ENCODE data around the gene PIK3R6.
"Not testable (repeated sequence)": the region's sequence is repeated elsewhere in the genome, so short reads cannot be mapped to it uniquely, and the experiment has no call there.

The PIK3R6 gene

GRCh38 chr17:8859027-8859803 is 8.3 kb downstream of the PIK3R6 start:
- no peak for DNase-seq (ENCODE audit: extremely low spot score)
- CTCF ChIA-PET, result interaction anchor here (1.0 to 3.5 kb wide), 11 partner anchors 10 to 476 kb away, joined by 3 to 15 read pairs (median 4); no protein-coding TSS in a partner anchor
- TF ChIP-seq, protein P1, sequence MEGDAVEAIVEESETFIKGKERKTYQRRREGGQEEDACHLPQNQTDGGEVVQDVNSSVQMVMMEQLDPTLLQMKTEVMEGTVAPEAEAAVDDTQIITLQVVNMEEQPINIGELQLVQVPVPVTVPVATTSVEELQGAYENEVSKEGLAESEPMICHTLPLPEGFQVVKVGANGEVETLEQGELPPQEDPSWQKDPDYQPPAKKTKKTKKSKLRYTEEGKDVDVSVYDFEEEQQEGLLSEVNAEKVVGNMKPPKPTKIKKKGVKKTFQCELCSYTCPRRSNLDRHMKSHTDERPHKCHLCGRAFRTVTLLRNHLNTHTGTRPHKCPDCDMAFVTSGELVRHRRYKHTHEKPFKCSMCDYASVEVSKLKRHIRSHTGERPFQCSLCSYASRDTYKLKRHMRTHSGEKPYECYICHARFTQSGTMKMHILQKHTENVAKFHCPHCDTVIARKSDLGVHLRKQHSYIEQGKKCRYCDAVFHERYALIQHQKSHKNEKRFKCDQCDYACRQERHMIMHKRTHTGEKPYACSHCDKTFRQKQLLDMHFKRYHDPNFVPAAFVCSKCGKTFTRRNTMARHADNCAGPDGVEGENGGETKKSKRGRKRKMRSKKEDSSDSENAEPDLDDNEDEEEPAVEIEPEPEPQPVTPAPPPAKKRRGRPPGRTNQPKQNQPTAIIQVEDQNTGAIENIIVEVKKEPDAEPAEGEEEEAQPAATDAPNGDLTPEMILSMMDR (IDR thresholded peaks at IDR 0.05; ENCODE audit: control extremely low read depth, extremely low read depth, low read depth, missing control alignments), result no peak
- POLR2A ChIA-PET, result interaction anchor here (1.2 kb wide), 1 partner anchor 8 kb away, joined by 8 read pairs; the partner anchor contains the start of gene PIK3R6

DNA sequence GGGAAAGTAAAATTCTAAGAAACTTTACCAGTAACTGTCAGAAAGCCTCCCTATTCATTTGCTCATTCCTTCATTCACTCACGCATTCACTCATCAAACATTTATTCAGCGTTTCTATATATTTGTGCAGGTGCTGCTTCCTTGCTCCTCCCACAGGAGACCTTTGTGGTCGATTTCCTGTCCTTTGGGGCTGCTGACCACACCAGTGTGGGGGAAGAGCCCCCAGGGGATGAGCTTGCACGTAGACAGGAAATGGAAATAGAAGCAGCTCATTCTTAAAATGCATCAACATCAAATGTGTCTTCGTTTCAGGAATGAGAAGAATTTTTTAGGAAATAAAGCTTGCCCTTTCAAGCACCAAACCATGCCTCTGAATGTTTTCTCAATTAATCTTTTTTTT is 9.6 kb downstream of the PIK3R6 start:
- TF ChIP-seq, protein P1 (IDR thresholded peaks at IDR 0.05; ENCODE audit: control extremely low read depth, extremely low read depth, low read depth, missing control alignments), result no peak
- ChIA-PET POLR2A (interaction anchor here (0.6 to 1.2 kb wide), 7 partner anchors 9 to 734 kb away, joined by 3 to 9 read pairs (median 5); partner anchors contain the start of genes HES7 and PIK3R6), CTCF (interaction anchor here (1.0 to 3.5 kb wide), 11 partner anchors 8 to 474 kb away, joined by 3 to 15 read pairs (median 3); no protein-coding TSS in a partner anchor)
- DNase-seq (ENCODE audit: extremely low spot score), result peak; percentile 54

DNA sequence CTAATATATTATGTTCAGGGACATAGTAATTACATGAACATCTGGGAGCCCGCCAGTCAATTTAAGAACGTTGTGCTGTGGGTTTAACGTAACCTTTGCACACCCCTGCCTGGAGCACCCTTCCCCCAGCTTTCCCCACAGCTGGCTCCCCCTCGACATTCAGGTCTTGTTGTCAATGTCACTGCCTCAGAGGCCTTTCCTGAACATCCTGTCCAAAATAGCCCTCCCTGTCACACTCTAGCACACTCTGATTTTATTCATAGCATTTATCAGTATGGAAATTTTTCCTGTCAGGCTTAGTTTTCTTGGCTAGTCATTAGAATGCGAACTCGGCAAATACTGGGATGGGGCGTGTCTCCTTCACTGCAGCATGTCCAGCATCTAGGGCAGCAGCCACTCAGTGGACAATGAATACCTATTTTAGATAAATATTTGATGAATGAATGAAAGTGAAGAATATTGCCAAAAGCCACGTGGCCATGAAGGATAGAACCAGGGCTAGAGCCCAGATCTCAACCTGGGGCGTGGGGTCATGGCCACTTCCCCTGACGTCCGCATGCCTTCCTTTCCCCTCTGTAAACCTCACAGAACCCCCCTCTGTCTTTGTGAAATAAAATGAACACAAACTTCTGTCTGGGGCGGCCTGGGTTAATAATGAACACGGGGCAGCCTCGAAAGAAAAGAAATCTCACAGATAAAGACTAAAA is 10.5 kb downstream of the PIK3R6 start:
- ChIA-PET POLR2A (interaction anchor here (1.2 kb wide), 1 partner anchor 50 kb away, joined by 6 read pairs; no protein-coding TSS in a partner anchor), CTCF (interaction anchor here (1.2 to 3.5 kb wide), 5 partner anchors 9 to 51 kb away, joined by 3 to 15 read pairs (median 3); no protein-coding TSS in a partner anchor)
- no peak for DNase-seq (ENCODE audit: extremely low spot score)
- TF ChIP-seq, protein P1 (IDR thresholded peaks at IDR 0.05; ENCODE audit: control extremely low read depth, extremely low read depth, low read depth, missing control alignments), result no peak

DNA sequence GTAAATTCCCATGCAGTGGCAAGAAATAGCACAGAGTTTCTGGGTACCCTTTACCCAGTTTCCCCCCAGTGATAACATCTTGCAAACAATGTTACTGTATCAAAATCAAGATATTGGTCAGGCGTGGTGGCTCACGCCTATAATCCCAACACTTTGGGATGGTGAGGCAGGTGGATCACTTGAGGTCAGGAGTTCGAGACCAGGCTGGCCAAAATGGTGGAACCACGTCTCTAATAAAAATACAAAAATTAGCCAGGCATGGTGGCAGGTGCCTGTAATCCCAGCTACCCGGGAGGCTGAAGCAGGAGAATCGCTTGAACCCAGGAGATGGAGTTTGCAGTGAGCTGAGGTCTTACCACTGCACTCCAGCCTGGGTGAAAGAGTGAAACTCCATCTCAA is 11.3 kb downstream of the PIK3R6 start:
- POLR2A ChIA-PET, result not testable (repeated sequence)

DNA sequence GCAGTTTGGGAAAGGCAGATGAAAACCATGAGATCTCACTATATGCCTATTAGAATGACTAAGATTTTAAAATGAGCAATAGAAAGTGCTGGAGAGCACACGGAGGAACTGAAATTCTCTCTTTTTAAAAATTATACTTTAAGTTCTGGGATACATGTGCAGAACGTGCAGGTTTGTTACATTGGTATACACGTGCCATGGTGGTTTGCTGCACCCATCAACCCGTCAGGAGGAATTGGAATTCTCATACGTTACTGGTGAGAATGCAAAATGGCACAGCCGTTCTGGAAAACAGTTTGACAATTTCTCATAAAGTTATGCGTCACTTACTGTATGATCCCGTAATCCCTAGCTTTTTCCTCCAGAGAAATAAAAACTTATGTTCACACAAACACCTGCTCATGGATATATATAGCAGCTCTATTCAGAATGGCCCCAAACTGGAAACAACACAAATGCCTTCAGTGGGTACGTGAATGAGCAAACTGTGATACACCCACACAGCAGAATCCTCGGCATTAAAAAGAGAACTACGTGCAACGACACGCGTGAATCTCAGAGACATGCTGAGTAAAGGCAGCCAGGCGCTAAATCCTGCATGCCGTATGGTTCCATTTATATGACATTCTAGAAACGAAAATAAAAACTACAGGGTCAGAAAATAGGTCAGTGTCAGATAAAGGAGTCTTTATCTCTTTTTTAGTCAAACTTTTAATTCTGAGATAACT is 11.8 kb downstream of the PIK3R6 start:
- ChIA-PET CTCF (interaction anchor here (3.5 kb wide), 1 partner anchor 39 kb away, joined by 15 read pairs; no protein-coding TSS in a partner anchor), POLR2A (no interaction called here)
- TF ChIP-seq, protein P1 (IDR thresholded peaks at IDR 0.05; ENCODE audit: control extremely low read depth, extremely low read depth, low read depth, missing control alignments), result no peak
- peak; percentile 51 for DNase-seq (ENCODE audit: extremely low spot score)

More for the DNA sequence above, 11.3 kb downstream of the PIK3R6 start:
- DNase-seq (ENCODE audit: extremely low spot score), result not testable (repeated sequence)
- CTCF ChIA-PET, result interaction anchor here (1.2 to 3.5 kb wide), 2 partner anchors 10 to 38 kb away, joined by 5 to 15 read pairs; no protein-coding TSS in a partner anchor

DNA sequence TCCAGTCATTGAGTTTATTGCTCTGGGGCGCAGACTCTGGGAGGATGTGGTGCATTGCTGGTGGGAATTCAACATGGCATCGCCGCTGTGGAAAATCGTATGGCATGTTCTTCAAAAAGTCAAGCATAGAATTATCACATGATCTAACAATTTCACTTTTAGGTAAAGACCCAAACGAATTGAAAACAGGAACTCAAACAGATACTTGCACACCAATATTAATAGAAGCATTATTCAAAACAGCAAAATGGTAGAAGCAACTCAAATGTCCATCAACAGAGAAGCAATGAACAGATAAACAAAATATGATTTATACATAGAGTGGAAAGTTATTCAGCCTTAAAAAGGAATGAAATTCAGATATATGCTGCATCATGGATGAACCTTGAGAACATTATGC is 15.9 kb downstream of the PIK3R6 start:
- TF ChIP-seq, protein P1 (IDR thresholded peaks at IDR 0.05; ENCODE audit: control extremely low read depth, extremely low read depth, low read depth, missing control alignments), result no peak
- no peak for DNase-seq (ENCODE audit: extremely low spot score)
- ChIA-PET POLR2A (no interaction called here), CTCF (no interaction called here)

Measured in GM10248 (cell line).